ENCODE results near the gene NET1.

The NET1 gene

DNA sequence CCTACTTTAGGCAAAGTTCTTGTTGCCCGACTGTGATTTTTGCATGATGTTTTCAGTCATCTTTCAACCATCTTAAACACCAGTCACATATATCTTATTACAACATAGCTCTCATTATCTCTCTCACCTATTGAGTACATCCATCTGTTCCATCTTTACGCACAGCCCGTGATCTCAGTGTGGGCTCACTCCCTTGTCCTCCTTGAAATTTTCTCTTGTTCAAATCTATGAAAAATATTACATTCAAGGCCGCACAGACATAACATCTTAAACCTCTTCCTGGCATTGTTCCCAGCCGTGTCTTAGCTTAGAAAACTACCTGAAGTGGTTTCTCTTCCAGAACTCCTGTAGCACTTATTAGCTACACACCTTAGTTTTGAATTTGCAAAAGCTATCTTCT, 32.6 kb downstream of the NET1 start:
- H3K4me3 ChIP-seq (ENCODE audit: low read depth in 1 of 2, low read length in 2 of 2), result no peak overlapping the region
- H3K4me1 ChIP-seq (ENCODE audit: control insufficient read depth in 1 of 2, insufficient read depth in 2 of 2, low read length in 2 of 2), result peaks cover 0 to 6% of the 10 kb centered on the region in 2 donors
- no peaks in the 10 kb centered on the region for H3K9me3 ChIP-seq (ENCODE audit: control insufficient read depth in 1 of 2, low read length in 2 of 2)
- no peak overlapping the region for H3K27ac ChIP-seq (ENCODE audit: low read length)
- no peaks in the 10 kb centered on the region for H3K27me3 ChIP-seq (ENCODE audit: low read depth, low read length)
- H3K36me3 ChIP-seq (ENCODE audit: control insufficient read depth in 1 of 2, insufficient read depth in 2 of 2, low read length in 2 of 2), result no peaks in the 10 kb centered on the region

DNA sequence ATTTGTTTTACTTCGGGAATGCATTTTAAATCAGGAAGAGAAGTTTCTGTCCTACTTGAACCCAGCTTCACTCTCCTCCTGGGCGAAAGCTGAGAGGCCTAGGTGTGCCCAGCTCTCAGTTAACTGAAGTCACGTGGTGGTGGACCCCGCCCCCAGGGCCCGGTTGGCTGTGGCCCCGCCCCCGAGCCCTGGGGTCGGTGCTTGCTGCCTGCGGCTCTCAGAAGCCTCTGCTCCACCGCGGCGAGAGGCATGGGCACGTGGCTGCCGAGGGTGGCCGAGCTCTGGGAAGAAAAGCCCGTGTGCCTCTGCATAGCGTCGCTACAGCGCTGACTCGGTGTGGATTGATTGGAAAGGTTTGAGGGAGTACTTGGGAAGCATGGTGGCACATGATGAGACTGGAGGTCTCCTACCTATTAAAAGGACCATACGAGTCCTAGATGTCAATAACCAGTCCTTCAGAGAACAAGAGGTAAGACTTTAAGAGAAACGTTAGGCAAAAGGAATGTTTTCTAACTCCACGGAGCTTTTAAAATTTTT, 34.1 kb downstream of the NET1 start:
- Histone ChIP-seq H3K4me1 (ENCODE audit: control insufficient read depth in 1 of 2, insufficient read depth in 2 of 2, low read length in 2 of 2) (peaks cover 0 to 11% of the 10 kb centered on the region in 2 donors), H3K9me3 (ENCODE audit: control insufficient read depth in 1 of 2, low read length in 2 of 2) (no peaks in the 10 kb centered on the region), H3K36me3 (ENCODE audit: control insufficient read depth in 1 of 2, insufficient read depth in 2 of 2, low read length in 2 of 2) (no peaks in the 10 kb centered on the region), H3K27ac (ENCODE audit: low read length) (peak overlapping the region; percentile 97), H3K4me3 (ENCODE audit: low read depth in 1 of 2, low read length in 2 of 2) (peak overlapping the region; percentile 66 to 88), H3K27me3 (ENCODE audit: low read depth, low read length) (no peaks in the 10 kb centered on the region)

DNA sequence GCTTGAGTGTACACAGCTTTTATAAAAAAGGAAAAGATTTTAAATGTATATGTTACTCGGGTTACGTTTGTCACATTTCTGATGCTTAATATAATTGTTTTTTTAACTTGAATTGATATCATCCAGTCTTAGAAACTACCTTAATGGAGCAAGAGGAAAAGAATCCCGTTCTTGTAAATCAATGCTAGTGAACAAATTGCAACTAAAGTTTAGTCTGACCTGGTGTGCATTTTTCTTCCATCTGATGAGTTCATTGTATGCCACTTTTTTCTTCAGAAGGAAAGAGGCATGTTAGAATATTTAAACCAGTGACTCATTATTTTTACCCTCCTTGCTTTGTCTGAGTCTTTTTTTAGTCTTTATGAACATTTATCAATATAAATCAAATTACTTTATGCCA, 34.7 kb downstream of the NET1 start:
- peak overlapping the region; percentile 66 to 88 for H3K4me3 ChIP-seq (ENCODE audit: low read depth in 1 of 2, low read length in 2 of 2)
- H3K4me1 ChIP-seq (ENCODE audit: control insufficient read depth in 1 of 2, insufficient read depth in 2 of 2, low read length in 2 of 2), result peaks cover 0 to 11% of the 10 kb centered on the region in 2 donors
- H3K36me3 ChIP-seq (ENCODE audit: control insufficient read depth in 1 of 2, insufficient read depth in 2 of 2, low read length in 2 of 2), result no peaks in the 10 kb centered on the region
- H3K9me3 ChIP-seq (ENCODE audit: control insufficient read depth in 1 of 2, low read length in 2 of 2), result no peaks in the 10 kb centered on the region
- H3K27ac ChIP-seq (ENCODE audit: low read length), result peak overlapping the region; percentile 97
- H3K27me3 ChIP-seq (ENCODE audit: low read depth, low read length), result no peaks in the 10 kb centered on the region

DNA sequence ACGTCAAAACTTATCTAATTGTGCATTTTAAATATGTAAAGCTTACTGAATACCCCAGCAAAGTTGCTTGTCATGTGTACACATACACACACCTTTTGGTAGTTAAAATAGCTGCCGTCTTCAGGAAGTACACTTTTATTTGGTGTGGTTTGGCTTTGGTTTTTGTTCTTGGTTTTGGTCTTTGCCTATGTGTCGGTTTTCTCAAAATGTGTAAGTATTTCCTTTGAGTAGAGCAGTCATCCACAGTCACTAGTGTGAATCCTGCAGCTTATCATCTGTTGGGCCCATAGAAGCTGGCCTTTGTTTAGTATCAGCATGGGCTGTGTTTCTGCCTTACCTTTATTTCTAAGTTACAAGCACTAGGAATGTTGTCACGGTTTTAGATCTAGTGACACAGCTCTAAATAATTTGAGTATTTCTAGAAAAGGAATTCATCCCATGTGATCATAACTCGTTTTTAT, 35.3 kb downstream of the NET1 start:
- H3K36me3 ChIP-seq (ENCODE audit: control insufficient read depth in 1 of 2, insufficient read depth in 2 of 2, low read length in 2 of 2), result peaks cover 0 to 5% of the 10 kb centered on the region in 2 donors
- peaks cover 0 to 11% of the 10 kb centered on the region in 2 donors for H3K4me1 ChIP-seq (ENCODE audit: control insufficient read depth in 1 of 2, insufficient read depth in 2 of 2, low read length in 2 of 2)
- H3K4me3 ChIP-seq (ENCODE audit: low read depth in 1 of 2, low read length in 2 of 2), result peak overlapping the region; percentile 66 to 88
- peak overlapping the region; percentile 97 for H3K27ac ChIP-seq (ENCODE audit: low read length)
- H3K27me3 ChIP-seq (ENCODE audit: low read depth, low read length), result no peaks in the 10 kb centered on the region
- no peaks in the 10 kb centered on the region for H3K9me3 ChIP-seq (ENCODE audit: control insufficient read depth in 1 of 2, low read length in 2 of 2)

DNA sequence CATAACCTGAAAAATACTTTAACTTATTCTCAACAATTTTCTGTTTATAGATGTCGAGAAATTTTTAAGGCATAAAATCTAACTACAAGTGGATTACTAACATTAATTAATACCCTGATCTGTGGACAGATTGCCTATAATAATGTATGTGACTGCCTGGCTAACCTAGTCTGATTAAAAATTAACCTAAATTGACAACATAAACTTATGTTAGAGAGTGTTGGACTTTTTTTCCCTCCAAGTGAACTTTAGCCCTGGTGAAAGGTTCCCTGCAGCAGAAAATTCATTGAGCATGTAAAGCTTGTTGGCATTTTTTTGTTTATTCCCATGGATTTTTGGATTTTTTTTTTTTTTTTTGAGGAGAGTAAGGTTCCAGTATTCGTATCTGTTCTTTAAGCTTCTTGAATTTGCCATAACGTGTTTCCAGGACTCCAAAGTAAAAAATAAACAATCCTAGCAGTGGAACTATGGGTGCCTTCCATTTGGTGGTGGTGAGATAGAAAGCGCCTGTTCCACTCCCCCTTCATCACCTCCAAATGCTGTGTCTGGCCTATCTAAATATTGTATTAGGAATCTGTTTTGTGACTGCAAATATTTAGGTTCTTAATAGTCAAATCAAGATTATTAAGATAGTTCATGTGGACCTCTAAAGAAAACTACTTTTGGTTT, 36.1 kb downstream of the NET1 start:
- no peaks in the 10 kb centered on the region for H3K9me3 ChIP-seq (ENCODE audit: control insufficient read depth in 1 of 2, low read length in 2 of 2)
- peak overlapping the region; percentile 66 to 88 for H3K4me3 ChIP-seq (ENCODE audit: low read depth in 1 of 2, low read length in 2 of 2)
- H3K27ac ChIP-seq (ENCODE audit: low read length), result peak overlapping the region; percentile 97
- H3K27me3 ChIP-seq (ENCODE audit: low read depth, low read length), result no peaks in the 10 kb centered on the region
- peaks cover 0 to 11% of the 10 kb centered on the region in 2 donors for H3K4me1 ChIP-seq (ENCODE audit: control insufficient read depth in 1 of 2, insufficient read depth in 2 of 2, low read length in 2 of 2)
- peaks cover 6 to 13% of the 10 kb centered on the region in 2 donors for H3K36me3 ChIP-seq (ENCODE audit: control insufficient read depth in 1 of 2, insufficient read depth in 2 of 2, low read length in 2 of 2)

DNA sequence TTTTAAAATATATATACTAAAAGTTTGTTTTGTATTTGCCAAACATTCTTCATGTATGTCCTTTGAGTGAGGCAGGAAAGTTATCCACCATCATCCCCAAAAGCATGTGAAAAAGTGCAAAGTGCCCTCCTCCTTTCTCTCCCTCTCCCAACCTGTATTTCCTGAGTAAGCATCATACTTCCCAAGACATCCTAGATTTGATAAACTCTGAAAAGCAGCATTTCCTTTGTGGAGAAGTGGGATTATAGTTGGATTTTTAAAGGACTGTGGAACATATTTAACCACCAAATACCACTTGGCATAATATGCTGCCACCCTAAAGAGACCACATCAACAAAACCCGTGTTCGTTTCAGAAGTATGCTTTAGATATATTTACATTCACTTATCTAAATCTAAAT, 36.9 kb downstream of the NET1 start:
- Histone ChIP-seq H3K9me3 (ENCODE audit: control insufficient read depth in 1 of 2, low read length in 2 of 2) (no peaks in the 10 kb centered on the region), H3K27ac (ENCODE audit: low read length) (peak overlapping the region; percentile 97), H3K4me3 (ENCODE audit: low read depth in 1 of 2, low read length in 2 of 2) (peak overlapping the region; percentile 46 to 88), H3K27me3 (ENCODE audit: low read depth, low read length) (no peaks in the 10 kb centered on the region), H3K4me1 (ENCODE audit: control insufficient read depth in 1 of 2, insufficient read depth in 2 of 2, low read length in 2 of 2) (peaks cover 0 to 11% of the 10 kb centered on the region in 2 donors), H3K36me3 (ENCODE audit: control insufficient read depth in 1 of 2, insufficient read depth in 2 of 2, low read length in 2 of 2) (peaks cover 13 to 21% of the 10 kb centered on the region in 2 donors)

DNA sequence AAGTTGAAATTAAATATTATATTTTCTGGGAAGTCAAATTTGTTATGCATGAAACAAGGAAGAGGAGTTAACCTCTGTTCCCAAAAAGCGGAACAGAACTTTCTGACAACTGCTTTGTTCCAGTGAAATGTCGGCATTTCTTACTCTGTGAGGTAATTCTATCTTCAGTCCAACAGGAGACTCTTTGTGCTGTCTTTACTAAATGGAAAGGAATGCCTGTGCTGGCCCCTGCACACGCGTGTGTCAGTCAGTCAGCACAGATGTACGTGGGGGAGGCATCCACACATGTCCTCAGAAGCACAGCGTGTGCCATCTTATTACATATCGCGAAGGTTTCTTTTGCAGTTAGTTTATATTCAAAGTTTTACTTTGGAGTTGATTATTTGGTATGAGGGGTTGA, 37.5 kb downstream of the NET1 start:
- H3K4me1 ChIP-seq (ENCODE audit: control insufficient read depth in 1 of 2, insufficient read depth in 2 of 2, low read length in 2 of 2), result peaks cover 0 to 11% of the 10 kb centered on the region in 2 donors
- peak overlapping the region; percentile 38 to 57 for H3K4me3 ChIP-seq (ENCODE audit: low read depth in 1 of 2, low read length in 2 of 2)

DNA sequence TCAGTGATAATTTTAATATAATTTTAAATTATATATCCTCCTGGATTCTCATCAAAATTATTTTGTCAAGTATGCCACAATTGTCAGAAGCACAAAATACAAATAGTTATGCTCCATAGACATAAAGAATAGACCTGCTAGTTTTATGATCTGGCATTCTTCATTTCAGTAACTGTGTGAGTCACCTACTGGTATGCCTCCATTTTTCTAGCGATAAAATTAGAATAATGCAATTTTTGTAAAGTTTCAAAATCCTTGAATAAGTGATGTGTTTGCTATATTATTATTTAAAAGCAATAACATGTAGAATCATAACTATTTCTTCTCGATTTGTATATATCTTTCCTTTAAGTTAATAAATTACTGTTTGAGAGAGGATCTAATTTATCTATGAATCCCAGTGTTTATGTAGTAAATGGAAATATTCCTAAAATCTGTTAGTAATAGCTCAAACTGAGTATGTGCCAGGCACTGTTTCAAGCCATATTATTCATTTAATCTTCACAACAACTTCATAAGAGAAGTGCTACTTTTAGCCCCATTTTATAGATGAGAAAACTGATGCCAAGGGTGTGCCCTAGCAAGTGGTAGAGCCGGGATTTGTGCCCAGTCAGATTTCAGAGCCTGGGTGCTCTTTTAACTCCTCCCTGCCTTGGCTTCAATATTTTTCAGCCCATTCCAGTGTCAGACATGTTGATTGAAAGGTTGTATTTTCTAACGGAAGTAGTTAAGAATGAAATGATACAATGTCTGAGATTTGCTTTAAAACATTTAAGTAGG, 38.4 kb downstream of the NET1 start:
- Histone ChIP-seq H3K4me1 (ENCODE audit: control insufficient read depth in 1 of 2, insufficient read depth in 2 of 2, low read length in 2 of 2) (peaks cover 0 to 10% of the 10 kb centered on the region in 2 donors), H3K4me3 (ENCODE audit: low read depth in 1 of 2, low read length in 2 of 2) (no peak overlapping the region), H3K27ac (ENCODE audit: low read length) (no peak overlapping the region), H3K27me3 (ENCODE audit: low read depth, low read length) (no peaks in the 10 kb centered on the region), H3K36me3 (ENCODE audit: control insufficient read depth in 1 of 2, insufficient read depth in 2 of 2, low read length in 2 of 2) (peaks cover 29 to 36% of the 10 kb centered on the region in 2 donors), H3K9me3 (ENCODE audit: control insufficient read depth in 1 of 2, low read length in 2 of 2) (no peaks in the 10 kb centered on the region)

More for the DNA sequence above, 37.5 kb downstream of the NET1 start:
- H3K27me3 ChIP-seq (ENCODE audit: low read depth, low read length), result no peaks in the 10 kb centered on the region
- peak overlapping the region; percentile 97 for H3K27ac ChIP-seq (ENCODE audit: low read length)
- H3K36me3 ChIP-seq (ENCODE audit: control insufficient read depth in 1 of 2, insufficient read depth in 2 of 2, low read length in 2 of 2), result peaks cover 19 to 27% of the 10 kb centered on the region in 2 donors
- no peaks in the 10 kb centered on the region for H3K9me3 ChIP-seq (ENCODE audit: control insufficient read depth in 1 of 2, low read length in 2 of 2)

DNA sequence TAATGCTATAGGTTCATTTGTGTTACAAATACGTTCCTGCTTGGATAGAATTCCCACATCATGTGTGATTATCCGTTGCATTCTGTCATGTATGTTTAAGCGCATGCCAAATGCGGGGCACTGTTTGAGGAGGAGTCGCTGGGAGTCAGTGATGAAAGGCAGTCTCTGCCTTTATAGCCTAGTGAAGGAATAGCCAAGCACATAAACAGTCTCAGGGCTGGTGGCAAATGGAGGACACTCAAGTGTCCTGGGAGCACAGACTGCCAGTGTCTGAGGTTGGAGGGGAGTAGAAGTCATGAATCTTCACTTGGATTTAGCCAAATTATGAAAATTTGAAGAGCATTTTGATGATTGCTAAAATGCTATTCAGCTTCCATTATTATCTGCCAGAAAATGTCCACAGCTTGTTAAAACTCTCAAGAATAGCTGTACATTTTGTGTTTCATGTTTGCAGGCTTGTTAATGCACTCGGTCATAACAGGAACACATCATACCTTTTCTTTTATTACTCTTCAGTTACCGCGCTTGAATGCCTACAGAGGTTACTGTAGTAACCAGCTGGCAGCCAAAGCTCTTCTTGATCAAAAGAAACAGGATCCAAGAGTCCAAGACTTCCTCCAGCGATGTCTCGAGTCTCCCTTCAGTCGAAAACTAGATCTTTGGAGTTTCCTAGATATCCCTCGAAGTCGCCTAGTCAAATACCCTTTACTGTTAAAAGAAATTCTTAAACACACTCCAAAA, 41.6 kb downstream of the NET1 start:
- H3K27me3 ChIP-seq (ENCODE audit: low read depth, low read length), result no peaks in the 10 kb centered on the region
- no peak overlapping the region for H3K27ac ChIP-seq (ENCODE audit: low read length)
- no peak overlapping the region for H3K4me3 ChIP-seq (ENCODE audit: low read depth in 1 of 2, low read length in 2 of 2)
- peaks cover 42 to 62% of the 10 kb centered on the region in 2 donors for H3K36me3 ChIP-seq (ENCODE audit: control insufficient read depth in 1 of 2, insufficient read depth in 2 of 2, low read length in 2 of 2)
- no peaks in the 10 kb centered on the region for H3K9me3 ChIP-seq (ENCODE audit: control insufficient read depth in 1 of 2, low read length in 2 of 2)
- peaks cover 0 to 5% of the 10 kb centered on the region in 2 donors for H3K4me1 ChIP-seq (ENCODE audit: control insufficient read depth in 1 of 2, insufficient read depth in 2 of 2, low read length in 2 of 2)

DNA sequence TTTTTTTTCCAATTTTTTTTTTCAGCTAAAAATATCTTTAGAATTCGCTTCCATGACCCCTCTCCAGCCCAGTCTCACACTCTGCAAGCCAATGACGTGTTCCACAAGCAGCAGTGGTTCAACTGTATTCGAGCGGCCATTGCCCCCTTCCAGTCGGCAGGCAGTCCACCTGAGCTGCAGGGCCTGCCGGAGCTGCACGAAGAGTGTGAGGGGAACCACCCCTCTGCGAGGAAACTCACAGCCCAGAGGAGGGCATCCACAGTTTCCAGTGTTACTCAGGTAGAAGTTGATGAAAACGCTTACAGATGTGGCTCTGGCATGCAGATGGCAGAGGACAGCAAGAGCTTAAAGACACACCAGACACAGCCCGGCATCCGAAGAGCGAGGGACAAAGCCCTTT, 44.2 kb downstream of the NET1 start:
- Histone ChIP-seq H3K4me3 (ENCODE audit: low read depth in 1 of 2, low read length in 2 of 2) (no peak overlapping the region), H3K36me3 (ENCODE audit: control insufficient read depth in 1 of 2, insufficient read depth in 2 of 2, low read length in 2 of 2) (peaks cover 55 to 68% of the 10 kb centered on the region in 2 donors), H3K9me3 (ENCODE audit: control insufficient read depth in 1 of 2, low read length in 2 of 2) (no peaks in the 10 kb centered on the region), H3K27ac (ENCODE audit: low read length) (no peak overlapping the region), H3K27me3 (ENCODE audit: low read depth, low read length) (no peaks in the 10 kb centered on the region), H3K4me1 (ENCODE audit: control insufficient read depth in 1 of 2, insufficient read depth in 2 of 2, low read length in 2 of 2) (peaks cover 0 to 5% of the 10 kb centered on the region in 2 donors)

DNA sequence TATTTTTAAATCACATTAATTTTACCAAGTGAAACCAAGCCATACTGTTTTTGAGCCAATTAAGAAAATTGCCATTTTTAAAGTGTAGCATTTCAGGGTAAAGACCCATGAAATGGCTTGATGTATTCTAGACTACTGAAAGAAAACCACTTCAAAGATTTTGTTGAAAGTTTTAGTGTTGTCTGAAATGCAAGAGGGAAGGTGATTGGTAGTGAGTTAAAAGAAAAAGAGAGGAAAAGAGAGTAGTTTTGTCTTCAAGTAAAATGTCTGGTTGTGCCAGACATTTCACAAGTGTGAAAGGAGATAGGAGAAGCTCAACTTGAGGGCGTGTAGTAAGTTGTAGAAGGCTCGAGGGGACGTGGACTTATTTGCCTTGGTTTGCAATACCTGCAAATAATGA, 45.4 kb downstream of the NET1 start:
- no peaks in the 10 kb centered on the region for H3K9me3 ChIP-seq (ENCODE audit: control insufficient read depth in 1 of 2, low read length in 2 of 2)
- H3K4me3 ChIP-seq (ENCODE audit: low read depth in 1 of 2, low read length in 2 of 2), result no peak overlapping the region
- H3K27me3 ChIP-seq (ENCODE audit: low read depth, low read length), result no peaks in the 10 kb centered on the region
- no peak overlapping the region for H3K27ac ChIP-seq (ENCODE audit: low read length)
- peaks cover 0 to 15% of the 10 kb centered on the region in 2 donors for H3K4me1 ChIP-seq (ENCODE audit: control insufficient read depth in 1 of 2, insufficient read depth in 2 of 2, low read length in 2 of 2)
- H3K36me3 ChIP-seq (ENCODE audit: control insufficient read depth in 1 of 2, insufficient read depth in 2 of 2, low read length in 2 of 2), result peaks cover 55 to 62% of the 10 kb centered on the region in 2 donors
